GM12872 (cell line): ENCODE measurements around the gene LAPTM5.

ENCODE experiments used
- CTCF ChIP-seq: IDR thresholded peaks from 3 replicates; pipeline ENCODE4 v1.5.1; 2011; ENCODE audit warnings: low read depth, mild to moderate bottlenecking, low read length, moderate library complexity; ENCODE audit not compliant: insufficient read depth

Gene LAPTM5

GRCh38 chr1:30726773-30727684 is 30.5 kb downstream of the LAPTM5 start:
- TF ChIP-seq CTCF = no peak

GRCh38 chr1:30726236-30726635 is 31.3 kb downstream of the LAPTM5 start:
- no peak for TF ChIP-seq CTCF

- TF ChIP-seq CTCF = no peak
These were observed 32.0 kb downstream of the LAPTM5 start for GRCh38 chr1:30725450-30726095.

- TF ChIP-seq CTCF = no peak
These were observed 32.7 kb downstream of the LAPTM5 start for GRCh38 chr1:30724655-30725421.

- peak; percentile 40; the same call in 2 of the 3 replicates for TF ChIP-seq CTCF
These were observed 33.4 kb downstream of the LAPTM5 start for GRCh38 chr1:30724175-30724574.

GRCh38 chr1:30723331-30723755 is 34.2 kb downstream of the LAPTM5 start, which contains the start of gene MATN1:
TSS of gene MATN1 (minus strand) at chr1:30723585. CDS start at chr1:30723551, 34 bp downstream.
- no peak for TF ChIP-seq CTCF
